Measurements from ENCODE around the gene RTN1. TPM values are rescaled to one million over a fixed set of nuclear protein-coding genes. Genes with fewer than 3 reads are reported as not detected.

Gene RTN1
- polyA plus RNA-seq, 1 donor from 2014 or later: 1,138 TPM

GRCh38 chr14:59913187-59913586 is 42.6 kb upstream of the RTN1 start:
- no peaks in the 10 kb centered on the region for H3F3A ChIP-seq (ENCODE audit: insufficient read depth, low read length, poor library complexity, severe bottlenecking)
- no peaks in the 10 kb centered on the region for H3K9me3 ChIP-seq (ENCODE audit: low read length)
- H3K27ac ChIP-seq (ENCODE audit: low read length): no peak overlapping the region
- H3K9me2 ChIP-seq (ENCODE audit: insufficient read depth, low read length): no peaks in the 10 kb centered on the region
- H2AFZ ChIP-seq (ENCODE audit: low read depth, low read length): no peak overlapping the region
- H3K36me3 ChIP-seq (ENCODE audit: insufficient read depth, low read length): no peaks in the 10 kb centered on the region
- H3K4me2 ChIP-seq (ENCODE audit: low read length): no peak overlapping the region
- H3K27me3 ChIP-seq (ENCODE audit: insufficient read depth, low read depth, low read length): no peaks in the 10 kb centered on the region
- no peak for TF ChIP-seq EP300 (conservative IDR thresholded peaks at IDR 0.05; ENCODE audit: poor library complexity, severe bottlenecking)
- no peak for TF ChIP-seq REST (IDR thresholded peaks at IDR 0.05; ENCODE audit: borderline replicate concordance)
- no peak for TF ChIP-seq MXI1 (conservative IDR thresholded peaks at IDR 0.05; ENCODE audit: poor library complexity, severe bottlenecking)
- TF ChIP-seq POLR2AphosphoS5 (IDR thresholded peaks at IDR 0.05): no peak
- TF ChIP-seq TAF1 (IDR thresholded peaks at IDR 0.05; ENCODE audit: low read depth): no peak
- no peak for TF ChIP-seq EZH2 (IDR thresholded peaks at IDR 0.05; ENCODE audit: borderline replicate concordance, insufficient read depth, low read length, poor library complexity, severe bottlenecking)
- TF ChIP-seq SMC3 (conservative IDR thresholded peaks at IDR 0.05; ENCODE audit: poor library complexity): no peak
- TF ChIP-seq RAD21 (conservative IDR thresholded peaks at IDR 0.05): no peak
- TF ChIP-seq CTCF (IDR thresholded peaks at IDR 0.05; ENCODE audit: poor library complexity, severe bottlenecking): no peak
- no peaks in the 10 kb centered on the region for H4K20me1 ChIP-seq (ENCODE audit: insufficient read depth)
- no peak overlapping the region for H3K9ac ChIP-seq (ENCODE audit: low read length)
- peaks cover 9% of the 10 kb centered on the region for H3K79me2 ChIP-seq (replicated peaks; ENCODE audit: insufficient read depth, low read length)
- H3K4me3 ChIP-seq (ENCODE audit: low read length): no peak overlapping the region

GRCh38 chr14:59912443-59912842 is 41.9 kb upstream of the RTN1 start:
- no peak overlapping the region for H3K27ac ChIP-seq (ENCODE audit: low read length)
- H4K20me1 ChIP-seq (ENCODE audit: insufficient read depth): no peaks in the 10 kb centered on the region
- no peaks in the 10 kb centered on the region for H3K27me3 ChIP-seq (ENCODE audit: insufficient read depth, low read depth, low read length)
- no peak overlapping the region for H3K4me3 ChIP-seq (ENCODE audit: low read length)
- H3K9me2 ChIP-seq (ENCODE audit: insufficient read depth, low read length): no peaks in the 10 kb centered on the region
- no peak overlapping the region for H3K4me2 ChIP-seq (ENCODE audit: low read length)
- no peak overlapping the region for H3K9ac ChIP-seq (ENCODE audit: low read length)
- H3K9me3 ChIP-seq (ENCODE audit: low read length): no peaks in the 10 kb centered on the region
- no peak overlapping the region for H2AFZ ChIP-seq (ENCODE audit: low read depth, low read length)
- H3F3A ChIP-seq (ENCODE audit: insufficient read depth, low read length, poor library complexity, severe bottlenecking): no peaks in the 10 kb centered on the region
- no peak for TF ChIP-seq CTCF (IDR thresholded peaks at IDR 0.05; ENCODE audit: poor library complexity, severe bottlenecking)
- TF ChIP-seq POLR2AphosphoS5 (IDR thresholded peaks at IDR 0.05): no peak
- TF ChIP-seq RAD21 (conservative IDR thresholded peaks at IDR 0.05): no peak
- TF ChIP-seq TAF1 (IDR thresholded peaks at IDR 0.05; ENCODE audit: low read depth): no peak
- no peak for TF ChIP-seq MXI1 (conservative IDR thresholded peaks at IDR 0.05; ENCODE audit: poor library complexity, severe bottlenecking)
- TF ChIP-seq EZH2 (IDR thresholded peaks at IDR 0.05; ENCODE audit: borderline replicate concordance, insufficient read depth, low read length, poor library complexity, severe bottlenecking): no peak
- no peak for TF ChIP-seq REST (IDR thresholded peaks at IDR 0.05; ENCODE audit: borderline replicate concordance)
- no peak for TF ChIP-seq SMC3 (conservative IDR thresholded peaks at IDR 0.05; ENCODE audit: poor library complexity)
- no peak for TF ChIP-seq EP300 (conservative IDR thresholded peaks at IDR 0.05; ENCODE audit: poor library complexity, severe bottlenecking)
- H3K79me2 ChIP-seq (replicated peaks; ENCODE audit: insufficient read depth, low read length): peaks cover 1% of the 10 kb centered on the region
- no peaks in the 10 kb centered on the region for H3K36me3 ChIP-seq (ENCODE audit: insufficient read depth, low read length)

All from neural cell (in vitro differentiated cells).